HCT116 (cell line): ENCODE measurements around the gene CEP120. TPM values are rescaled to one million over a fixed set of nuclear protein-coding genes. Genes with fewer than 3 reads are reported as not detected.

Source experiments
- ATAC-seq: fragments of 200-7000 bp; cut with Tn5 transposase; 2 replicates; pipeline ENCODE4 v1.9.1; 2020; ENCODE audit warnings: mild to moderate bottlenecking, moderate library complexity
- BruUV-seq: library from RNA; stranded (reverse); fragments of 400-500 nt; replicated peaks from 2 replicates; lab custom pipeline; 2021; lab: Mats Ljungman, UMichigan
- CTCF ChIA-PET: fragments of 300-600 bp; sonication (Branson Sonifier 250); formaldehyde crosslinking; loops from one replicate; lab custom pipeline; 2021; ENCODE audit warnings: antibody characterized with exemption; lab: Charles Lee
- POLR2A ChIA-PET: fragments of 300-600, 350-600 bp; sonication (Branson Sonifier 250); formaldehyde crosslinking; loops from one replicate; lab custom pipeline; 2021; ENCODE audit warnings: antibody characterized with exemption; lab: Charles Lee
- RAD21 ChIA-PET, 2 experiments: fragments of 300-600 bp; sonication (Branson Sonifier 250); formaldehyde crosslinking; loops; one replicate each; lab custom pipeline; 2023; ENCODE audit warnings: low total read pairs in 2 of 2; ENCODE audit not compliant: uncharacterized antibody in 2 of 2, unreplicated experiment in 2 of 2, low non-redundant PET in 1 of 2; lab: Charles Lee
- DNase-seq: peaks from one replicate; pipeline ENCODE4 v3.0.0-alpha.2; 2010; ENCODE audit warnings: low read depth, low spot score
- H2AFZ ChIP-seq: fragments of 200-600 bp; shearing (Covaris generic), sonication (generic); 2 replicates; pipeline ENCODE4 v1.6.1; 2017; ENCODE audit warnings: low read depth, mixed run types, mixed read lengths, antibody characterized with exemption, low read length; ENCODE audit not compliant: poor library complexity, severe bottlenecking
- H3K27ac ChIP-seq: 2 replicates; pipeline ENCODE4 v1.5.1; 2012; ENCODE audit warnings: low read depth, low read length
- H3K27me3 ChIP-seq: fragments of 200-600 bp; sonication (generic); 2 replicates; pipeline ENCODE4 v1.6.1; 2016; ENCODE audit warnings: mixed run types, low read length, mixed read lengths; ENCODE audit not compliant: insufficient read depth
- H3K36me3 ChIP-seq, 2 experiments: fragments of 200-500 bp in 1 of 2; fragments of 200-600 bp in 1 of 2; sonication (Bioruptor generic) in 1 of 2; sonication (generic) in 1 of 2; 2 replicates each; pipeline versions ENCODE4 v1.5.1 to v1.6.1; 2014 to 2016; ENCODE audit warnings: low read length in 2 of 2, inconsistent platforms in 1 of 2, mixed read lengths in 1 of 2, mixed run types in 1 of 2; ENCODE audit not compliant: insufficient read depth in 2 of 2, control insufficient read depth in 1 of 2
- H3K4me1 ChIP-seq, 2 experiments: fragments of 200-600 bp in 1 of 2; sonication (generic) in 1 of 2; 2 replicates each; pipeline versions ENCODE4 v1.5.1 to v1.6.1; 2012 to 2017; ENCODE audit warnings: low read length in 2 of 2, inconsistent platforms in 1 of 2, mild to moderate bottlenecking in 1 of 2, mixed read lengths in 1 of 2, mixed run types in 1 of 2, moderate library complexity in 1 of 2; ENCODE audit not compliant: insufficient read depth in 2 of 2, control insufficient read depth in 1 of 2
- H3K4me2 ChIP-seq: fragments of 200-600 bp; sonication (generic); 2 replicates; pipeline ENCODE4 v1.6.1; 2017; ENCODE audit warnings: mixed run types, low read length, mixed read lengths
- H3K4me3 ChIP-seq, 2 experiments: fragments of 200-600 bp in 1 of 2; sonication (generic) in 1 of 2; replicated peaks in 1 of 2; 2 replicates each; pipeline ENCODE4 v1.5.1; 2011 to 2016; ENCODE audit warnings: low read length in 2 of 2, control low read depth in 1 of 2, low read depth in 1 of 2, mild to moderate bottlenecking in 1 of 2, mixed read lengths in 1 of 2, mixed run types in 1 of 2
- H3K79me2 ChIP-seq: fragments of 200-600 bp; sonication (generic); 2 replicates; pipeline ENCODE4 v1.6.1; 2017; ENCODE audit warnings: mild to moderate bottlenecking, mixed run types, low read length, moderate library complexity, mixed read lengths; ENCODE audit not compliant: insufficient read depth
- H3K9ac ChIP-seq: fragments of 200-600 bp; sonication (generic); 2 replicates; pipeline ENCODE4 v1.6.1; 2016; ENCODE audit warnings: low read length, mixed read lengths
- H3K9me2 ChIP-seq: fragments of 200-600 bp; sonication (generic), shearing (Covaris generic); 2 replicates; pipeline ENCODE4 v1.6.1; 2017; ENCODE audit warnings: mixed run types, mild to moderate bottlenecking, moderate library complexity; ENCODE audit not compliant: insufficient read depth
- H3K9me3 ChIP-seq, 2 experiments: fragments of 200-500 bp in 1 of 2; fragments of 200-600 bp in 1 of 2; sonication (Bioruptor generic) in 1 of 2; sonication (generic) in 1 of 2; 2 replicates each; pipeline ENCODE4 v1.6.1; 2014 to 2017; ENCODE audit warnings: low read length in 2 of 2, mixed read lengths in 2 of 2, inconsistent platforms in 1 of 2, low read depth in 1 of 2, mild to moderate bottlenecking in 1 of 2, mixed run types in 1 of 2, moderate library complexity in 1 of 2; ENCODE audit not compliant: control insufficient read depth in 1 of 2, insufficient read depth in 1 of 2
- H4K20me1 ChIP-seq: fragments of 200-600 bp; sonication (generic), shearing (Covaris generic); 2 replicates; pipeline ENCODE4 v1.6.1; 2017; ENCODE audit warnings: mixed run types, mild to moderate bottlenecking, moderate library complexity; ENCODE audit not compliant: insufficient read depth
- ATF3 ChIP-seq: IDR thresholded peaks from 2 replicates; pipeline ENCODE4 v1.6.1; 2012
- CBX3 ChIP-seq: IDR thresholded peaks from 2 replicates; pipeline ENCODE4 v1.6.1; 2012; ENCODE audit warnings: low read depth
- CEBPB ChIP-seq: IDR thresholded peaks from 2 replicates; pipeline ENCODE4 v1.6.1; 2012; ENCODE audit warnings: low read depth
- ELF1 ChIP-seq: IDR thresholded peaks from 2 replicates; pipeline ENCODE4 v1.6.1; 2012; ENCODE audit warnings: low read depth, borderline replicate concordance
- EZH2 ChIP-seq: fragments of 200-600 bp; sonication (generic); IDR thresholded peaks from 2 replicates; pipeline ENCODE4 v1.6.1; 2017; ENCODE audit warnings: antibody characterized with exemption, mixed run types
- EZH2phosphoT487 ChIP-seq: fragments of 200-600 bp; IDR thresholded peaks from 2 replicates; pipeline ENCODE4 v1.6.1; 2018; ENCODE audit warnings: antibody characterized with exemption, borderline replicate concordance
- FOSL1 ChIP-seq: IDR thresholded peaks from 2 replicates; pipeline ENCODE4 v1.6.1; 2012; ENCODE audit warnings: low read depth
- JUND ChIP-seq: IDR thresholded peaks from 2 replicates; pipeline ENCODE4 v1.6.1; 2012
- POLR2A ChIP-seq: IDR thresholded peaks from 2 replicates; pipeline ENCODE4 v1.7.0; 2011; ENCODE audit warnings: borderline replicate concordance; ENCODE audit not compliant: insufficient read depth, insufficient read length; ENCODE audit errors: extremely low read depth
- RAD21 ChIP-seq: IDR thresholded peaks from 2 replicates; pipeline ENCODE4 v1.6.1; 2012; ENCODE audit warnings: low read depth, mild to moderate bottlenecking
- REST ChIP-seq: IDR thresholded peaks from 2 replicates; pipeline ENCODE4 v1.6.1; 2012; ENCODE audit warnings: low read depth
- SIN3A ChIP-seq: IDR thresholded peaks from 2 replicates; pipeline ENCODE4 v1.6.1; 2012; ENCODE audit warnings: low read depth
- SRF ChIP-seq: IDR thresholded peaks from 2 replicates; pipeline ENCODE4 v1.6.1; 2012; ENCODE audit warnings: low read depth
- YY1 ChIP-seq: IDR thresholded peaks from 2 replicates; pipeline ENCODE4 v1.6.1; 2011; ENCODE audit warnings: low read length, low read depth, moderate library complexity, mild to moderate bottlenecking; ENCODE audit not compliant: insufficient replicate concordance; ENCODE audit errors: extremely low read depth
- ZFX ChIP-seq: fragments of 450-650 bp; IDR thresholded peaks from 2 replicates; pipeline ENCODE4 v1.6.1; 2017
- ZNF274 ChIP-seq: fragments of 200-500 bp; sonication (Bioruptor generic); IDR thresholded peaks from 2 replicates; pipeline ENCODE4 v1.6.1; 2014; ENCODE audit warnings: mild to moderate bottlenecking, low read depth, low read length, inconsistent platforms
- intact Hi-C: fragments of 100-400 bp; cut with micrococcal nuclease; formaldehyde crosslinking; loops from 2 replicates; pipeline ENCODE4 v1.10.0; 2022
- total RNA-seq: library from RNA; stranded (reverse); gene quantifications from one replicate; pipeline ENCODE4 v1.2.1, GENCODE V29; 2021; ENCODE audit not compliant: unreplicated experiment
- TF ChIP-seq, protein P1 (sequence below): IDR thresholded peaks from 2 replicates; pipeline ENCODE4 v1.6.1; 2011; ENCODE audit warnings: mild to moderate bottlenecking, low read length, moderate library complexity; ENCODE audit not compliant: insufficient replicate concordance; ENCODE audit errors: extremely low read depth

Gene CEP120
- total RNA-seq, 1 experiment from 2014 or later = 30.2 TPM

- Histone ChIP-seq H3K36me3 (no peaks in the 10 kb centered on the region), H3K9ac (no peak overlapping the region), H3K79me2 (no peaks in the 10 kb centered on the region), H4K20me1 (no peaks in the 10 kb centered on the region), H3K9me2 (no peaks in the 10 kb centered on the region), H2AFZ (no peak overlapping the region), H3K27ac (no peak overlapping the region), H3K4me2 (no peak overlapping the region), H3K9me3 (no peaks in the 10 kb centered on the region), H3K4me1 (no peaks in the 10 kb centered on the region), H3K27me3 (no peaks in the 10 kb centered on the region), H3K4me3 (no peak overlapping the region)
- ATAC-seq = no peak
- intact Hi-C loops = no loop called here
- RAD21 ChIA-PET = no interaction called here
- TF ChIP-seq ZFX (no peak), FOSL1 (no peak), JUND (no peak), POLR2A (no peak), SRF (no peak), EZH2 (no peak), EZH2phosphoT487 (no peak), CEBPB (no peak), CBX3 (no peak)
- POLR2A ChIA-PET = no interaction called here
- CTCF ChIA-PET = no interaction called here
- DNase-seq = no peak
- BruUV-seq = no TSS peak
Observed at GRCh38 chr5:123449424-123449974, 26.3 kb upstream of the CEP120 start.

GRCh38 chr5:123448743-123449142, 25.5 kb upstream of the CEP120 start:
- no peaks in the 10 kb centered on the region for H3K9me2 ChIP-seq
- H3K79me2 ChIP-seq = no peaks in the 10 kb centered on the region
- no peaks in the 10 kb centered on the region for H3K36me3 ChIP-seq
- ATAC-seq = no peak
- no peaks in the 10 kb centered on the region for H3K4me1 ChIP-seq
- no peaks in the 10 kb centered on the region for H3K9me3 ChIP-seq
- H3K9ac ChIP-seq = no peak overlapping the region
- no peaks in the 10 kb centered on the region for H3K27me3 ChIP-seq
- H2AFZ ChIP-seq = no peak overlapping the region
- DNase-seq = no peak
- intact Hi-C loops = no loop called here
- H4K20me1 ChIP-seq = no peaks in the 10 kb centered on the region
- ChIA-PET POLR2A (no interaction called here), RAD21 (no interaction called here), CTCF (no interaction called here)
- H3K4me2 ChIP-seq = no peak overlapping the region
- BruUV-seq = no TSS peak
- H3K27ac ChIP-seq = no peak overlapping the region
- H3K4me3 ChIP-seq = no peak overlapping the region
- TF ChIP-seq REST = no peak
- TF ChIP-seq, protein P1, sequence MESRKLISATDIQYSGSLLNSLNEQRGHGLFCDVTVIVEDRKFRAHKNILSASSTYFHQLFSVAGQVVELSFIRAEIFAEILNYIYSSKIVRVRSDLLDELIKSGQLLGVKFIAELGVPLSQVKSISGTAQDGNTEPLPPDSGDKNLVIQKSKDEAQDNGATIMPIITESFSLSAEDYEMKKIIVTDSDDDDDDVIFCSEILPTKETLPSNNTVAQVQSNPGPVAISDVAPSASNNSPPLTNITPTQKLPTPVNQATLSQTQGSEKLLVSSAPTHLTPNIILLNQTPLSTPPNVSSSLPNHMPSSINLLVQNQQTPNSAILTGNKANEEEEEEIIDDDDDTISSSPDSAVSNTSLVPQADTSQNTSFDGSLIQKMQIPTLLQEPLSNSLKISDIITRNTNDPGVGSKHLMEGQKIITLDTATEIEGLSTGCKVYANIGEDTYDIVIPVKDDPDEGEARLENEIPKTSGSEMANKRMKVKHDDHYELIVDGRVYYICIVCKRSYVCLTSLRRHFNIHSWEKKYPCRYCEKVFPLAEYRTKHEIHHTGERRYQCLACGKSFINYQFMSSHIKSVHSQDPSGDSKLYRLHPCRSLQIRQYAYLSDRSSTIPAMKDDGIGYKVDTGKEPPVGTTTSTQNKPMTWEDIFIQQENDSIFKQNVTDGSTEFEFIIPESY = no peak
- TF ChIP-seq JUND = no peak
- no peak for TF ChIP-seq YY1
- TF ChIP-seq RAD21 = no peak
- no peak for TF ChIP-seq SRF
- no peak for TF ChIP-seq ATF3
- TF ChIP-seq ZFX = no peak
- no peak for TF ChIP-seq EZH2
- TF ChIP-seq ELF1 = no peak
- TF ChIP-seq ZNF274 = no peak
- no peak for TF ChIP-seq SIN3A
